Esophagus muscularis mucosa (tissue), 3 donors: ENCODE data around the gene PLEKHM2.

Source experiments
- POLR2AphosphoS5 ChIP-seq, 2 donors: sonication (generic); formaldehyde crosslinking; IDR thresholded peaks; one replicate each; pipeline ENCODE4 v1.6.1; 2017; ENCODE audit warnings: antibody characterized with exemption in 2 of 2
- TF ChIP-seq, protein P1 (sequence below), 3 experiments: fragments of 200-600 bp in 2 of 3; fragments of 450-650 bp in 1 of 3; sonication (generic) in 2 of 3; IDR thresholded peaks; one replicate each; pipeline ENCODE4 v1.5.1; 2017 to 2019; ENCODE audit warnings: antibody characterized with exemption in 3 of 3, mild to moderate bottlenecking in 2 of 3, moderate library complexity in 1 of 3

DNA sequence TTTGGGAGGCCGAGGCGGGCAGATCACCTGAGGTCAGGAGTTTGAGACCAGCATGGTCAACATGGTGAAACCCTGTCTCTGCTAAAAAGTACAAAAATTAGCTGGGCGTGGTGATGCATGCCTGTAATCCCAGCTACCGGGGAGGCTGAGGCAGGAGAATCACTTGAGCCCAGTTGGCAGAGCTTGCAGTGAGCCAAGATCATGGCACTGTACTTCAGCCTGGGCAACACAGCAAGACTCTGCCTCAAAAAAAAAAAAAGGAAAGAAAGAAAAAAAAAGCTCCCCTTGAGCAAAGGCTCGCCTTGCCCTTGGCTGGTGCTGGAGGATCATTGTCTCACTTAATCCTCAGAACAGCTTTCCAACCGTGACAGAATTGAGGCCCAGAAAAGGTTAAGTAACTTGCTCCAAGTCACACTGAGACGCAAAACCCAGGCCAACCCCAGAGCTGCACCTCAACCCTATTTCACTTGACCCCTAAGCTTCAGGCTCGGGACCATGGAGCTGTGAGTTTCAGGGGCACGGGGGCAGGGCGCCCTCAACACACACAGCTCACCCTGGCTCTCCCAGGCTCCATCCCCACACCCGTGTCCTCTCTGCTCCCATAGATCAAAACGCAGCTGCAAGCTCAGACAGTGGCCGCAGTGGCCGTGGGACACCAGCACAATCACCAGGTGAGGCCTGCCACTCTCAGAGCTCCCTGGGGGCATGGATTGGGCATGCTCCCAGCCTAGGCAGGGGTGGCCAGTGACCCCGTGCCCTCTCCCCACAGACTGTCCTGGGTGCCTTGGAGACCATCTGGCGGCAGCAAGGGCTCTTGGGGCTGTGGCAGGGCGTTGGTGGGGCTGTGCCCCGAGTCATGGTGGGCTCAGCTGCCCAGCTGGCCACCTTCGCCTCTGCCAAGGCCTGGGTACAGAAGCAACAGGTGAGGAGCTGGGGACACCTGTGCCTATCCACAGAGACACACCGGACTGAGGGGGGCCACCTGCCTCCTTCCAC lies 53.5 kb downstream of the PLEKHM2 start:
- TF ChIP-seq POLR2AphosphoS5 (IDR thresholded peaks at IDR 0.05) = no peak
- TF ChIP-seq, protein P1, sequence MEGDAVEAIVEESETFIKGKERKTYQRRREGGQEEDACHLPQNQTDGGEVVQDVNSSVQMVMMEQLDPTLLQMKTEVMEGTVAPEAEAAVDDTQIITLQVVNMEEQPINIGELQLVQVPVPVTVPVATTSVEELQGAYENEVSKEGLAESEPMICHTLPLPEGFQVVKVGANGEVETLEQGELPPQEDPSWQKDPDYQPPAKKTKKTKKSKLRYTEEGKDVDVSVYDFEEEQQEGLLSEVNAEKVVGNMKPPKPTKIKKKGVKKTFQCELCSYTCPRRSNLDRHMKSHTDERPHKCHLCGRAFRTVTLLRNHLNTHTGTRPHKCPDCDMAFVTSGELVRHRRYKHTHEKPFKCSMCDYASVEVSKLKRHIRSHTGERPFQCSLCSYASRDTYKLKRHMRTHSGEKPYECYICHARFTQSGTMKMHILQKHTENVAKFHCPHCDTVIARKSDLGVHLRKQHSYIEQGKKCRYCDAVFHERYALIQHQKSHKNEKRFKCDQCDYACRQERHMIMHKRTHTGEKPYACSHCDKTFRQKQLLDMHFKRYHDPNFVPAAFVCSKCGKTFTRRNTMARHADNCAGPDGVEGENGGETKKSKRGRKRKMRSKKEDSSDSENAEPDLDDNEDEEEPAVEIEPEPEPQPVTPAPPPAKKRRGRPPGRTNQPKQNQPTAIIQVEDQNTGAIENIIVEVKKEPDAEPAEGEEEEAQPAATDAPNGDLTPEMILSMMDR (IDR thresholded peaks at IDR 0.05) = no peak
